Esophagus squamous epithelium (tissue), 5 donors: ENCODE data around the gene S100A3. TPM values are rescaled to one million over a fixed set of nuclear protein-coding genes. Genes with fewer than 3 reads are reported as not detected.

Source experiments
- DNase-seq: peaks from one replicate; lab custom pipeline; 2025; lab: John Stamatoyannopoulos, UW
- H3K27ac ChIP-seq, 4 donors: fragments of 200-600 bp; sonication (generic); one replicate each; pipeline ENCODE4 v1.5.1; 2016 to 2019; ENCODE audit warnings: mild to moderate bottlenecking in 1 of 4
- H3K27me3 ChIP-seq, 4 donors: fragments of 200-600 bp; sonication (generic); 1 replicate in 3 of 4; 2 replicates in 1 of 4; pipeline versions ENCODE4 v1.5.1 to v1.6.0; 2017 to 2021; ENCODE audit warnings: antibody characterized with exemption in 1 of 4
- H3K36me3 ChIP-seq, 3 donors: fragments of 200-600 bp; sonication (generic); one replicate each; pipeline ENCODE4 v1.5.1; 2016 to 2019
- H3K4me1 ChIP-seq, 3 donors: fragments of 200-600 bp; sonication (generic); one replicate each; pipeline ENCODE4 v1.5.1; 2017 to 2019
- H3K4me3 ChIP-seq, 4 donors: fragments of 200-600 bp; sonication (generic); 1 replicate in 3 of 4; 2 replicates in 1 of 4; pipeline ENCODE4 v1.5.1; 2016 to 2019; ENCODE audit warnings: mild to moderate bottlenecking in 2 of 4, moderate library complexity in 1 of 4
- H3K9me3 ChIP-seq, 3 donors: fragments of 200-600 bp; sonication (generic); one replicate each; pipeline ENCODE4 v1.5.1; 2016 to 2019
- CTCF ChIP-seq, 6 experiments: fragments of 450-650 bp in 4 of 6; fragments of 200-600 bp in 2 of 6; sonication (generic) in 2 of 6; IDR thresholded peaks; one replicate each; pipeline ENCODE4 v1.5.1; 2016 to 2019; ENCODE audit warnings: antibody characterized with exemption in 6 of 6, mild to moderate bottlenecking in 4 of 6, moderate library complexity in 4 of 6
- POLR2A ChIP-seq, 4 donors: fragments of 450-650 bp; IDR thresholded peaks; one replicate each; pipeline ENCODE4 v1.6.1; 2017; ENCODE audit warnings: antibody characterized with exemption in 4 of 4, mild to moderate bottlenecking in 4 of 4, moderate library complexity in 3 of 4
- WGBS, 2 donors: methylation state at CpG; one replicate each; pipeline ENCODE4 v1.1.5; 2018; 5-methylcytosine and 5-hydroxymethylcytosine counted together
- intact Hi-C: fragments of 100-400 bp; cut with DNase I; formaldehyde crosslinking; loops from one replicate; pipeline ENCODE4 v1.15.0; 2022
- total RNA-seq, 4 donors: library from RNA; depleted of rRNA; stranded (reverse); fragments of >200 nt; gene quantifications; one replicate each; pipeline ENCODE4 v1.1.0, GENCODE V29; 2016
- donor health status: DM: yes; HTN: yes; CAD: no.

The S100A3 gene
- total RNA-seq, 4 donors from 2014 or later: 1.2 to 16.5 (median 9.2) TPM

- Histone ChIP-seq H3K36me3 (no peaks in the 10 kb centered on the region), H3K4me1 (peaks cover 43 to 79% (median 63%) of the 10 kb centered on the region in 3 donors), H3K27me3 (no peaks in the 10 kb centered on the region), H3K9me3 (no peaks in the 10 kb centered on the region), H3K27ac (peak overlapping the region; percentile 99 to 100 (median 100)), H3K4me3 (peak overlapping the region; percentile 55 to 91 (median 76))
- no peak for DNase-seq
- intact Hi-C loops: loop anchor here (2.0 kb wide), 1 partner anchor 34 kb away; no protein-coding TSS in a partner anchor
- TF ChIP-seq CTCF (IDR thresholded peaks at IDR 0.05) (no peak), POLR2A (IDR thresholded peaks at IDR 0.05) (no peak)
- 26 to 31% methylated on average over 6 to 7 of the region's 7 CpGs for WGBS, 2 donors
These were observed 14.7 kb downstream of the S100A3 start for GRCh38 chr1:153534226-153534924.

- intact Hi-C loops: loop anchor here (2.0 kb wide), 1 partner anchor 35 kb away; no protein-coding TSS in a partner anchor
- no peaks in the 10 kb centered on the region for H3K27me3 ChIP-seq
- H3K4me3 ChIP-seq: peak overlapping the region; percentile 55 to 91 (median 76)
- H3K36me3 ChIP-seq: no peaks in the 10 kb centered on the region
- peaks cover 40 to 75% (median 60%) of the 10 kb centered on the region in 3 donors for H3K4me1 ChIP-seq
- no peaks in the 10 kb centered on the region for H3K9me3 ChIP-seq
- H3K27ac ChIP-seq: peak overlapping the region; percentile 99 to 100 (median 100)
- DNase-seq: no peak
- WGBS, 2 donors: 4 to 22% methylated on average over 4 to 7 of the region's 13 CpGs
- TF ChIP-seq CTCF (IDR thresholded peaks at IDR 0.05) (no peak), POLR2A (IDR thresholded peaks at IDR 0.05) (peak in 1 of 4 donors; percentile 15)
These were observed 15.3 kb downstream of the S100A3 start for GRCh38 chr1:153533689-153534201.

GRCh38 chr1:153532769-153533599, 16.1 kb downstream of the S100A3 start:
- H3K9me3 ChIP-seq: no peaks in the 10 kb centered on the region
- peak overlapping the region; percentile 99 to 100 (median 100) for H3K27ac ChIP-seq
- intact Hi-C loops: no loop called here
- H3K4me3 ChIP-seq: peak overlapping the region; percentile 55 to 91 (median 76)
- WGBS, 2 donors: 20 to 32% methylated on average over 14 to 26 of the region's 34 CpGs
- no peak for DNase-seq
- peaks cover 35 to 68% (median 54%) of the 10 kb centered on the region in 3 donors for H3K4me1 ChIP-seq
- H3K36me3 ChIP-seq: no peaks in the 10 kb centered on the region
- TF ChIP-seq CTCF (IDR thresholded peaks at IDR 0.05) (peak; percentile 77 to 97 (median 94)), POLR2A (IDR thresholded peaks at IDR 0.05) (peak in 1 of 4 donors; percentile 39)
- H3K27me3 ChIP-seq: no peaks in the 10 kb centered on the region

- H3K27me3 ChIP-seq: no peaks in the 10 kb centered on the region
- peak overlapping the region in 1 of 4 donors; percentile 75 for H3K4me3 ChIP-seq
- H3K36me3 ChIP-seq: no peaks in the 10 kb centered on the region
- no peak for TF ChIP-seq POLR2A (IDR thresholded peaks at IDR 0.05)
- TF ChIP-seq CTCF (IDR thresholded peaks at IDR 0.05): no peak
- peaks cover 41 to 68% (median 46%) of the 10 kb centered on the region in 3 donors for H3K4me1 ChIP-seq
- H3K27ac ChIP-seq: peak overlapping the region in 3 of 4 donors; percentile 49 to 100 (median 99)
- intact Hi-C loops: no loop called here
- no peak for DNase-seq
- WGBS, 2 donors: 77% methylated on average over 2 of the region's 2 CpGs
- no peaks in the 10 kb centered on the region for H3K9me3 ChIP-seq
These were observed 16.9 kb downstream of the S100A3 start for GRCh38 chr1:153532181-153532580.
